GM04503 (cell line): Measurements from ENCODE around the gene UBQLN2.
"Not testable (repeated sequence)": the region's sequence is repeated elsewhere in the genome, so short reads cannot be mapped to it uniquely, and the experiment has no call there.

Experiments
- DNase-seq: peaks from one replicate; pipeline ENCODE4 v3.0.0-alpha.2; 2012; ENCODE audit warnings: low read depth

UBQLN2 gene

DNA sequence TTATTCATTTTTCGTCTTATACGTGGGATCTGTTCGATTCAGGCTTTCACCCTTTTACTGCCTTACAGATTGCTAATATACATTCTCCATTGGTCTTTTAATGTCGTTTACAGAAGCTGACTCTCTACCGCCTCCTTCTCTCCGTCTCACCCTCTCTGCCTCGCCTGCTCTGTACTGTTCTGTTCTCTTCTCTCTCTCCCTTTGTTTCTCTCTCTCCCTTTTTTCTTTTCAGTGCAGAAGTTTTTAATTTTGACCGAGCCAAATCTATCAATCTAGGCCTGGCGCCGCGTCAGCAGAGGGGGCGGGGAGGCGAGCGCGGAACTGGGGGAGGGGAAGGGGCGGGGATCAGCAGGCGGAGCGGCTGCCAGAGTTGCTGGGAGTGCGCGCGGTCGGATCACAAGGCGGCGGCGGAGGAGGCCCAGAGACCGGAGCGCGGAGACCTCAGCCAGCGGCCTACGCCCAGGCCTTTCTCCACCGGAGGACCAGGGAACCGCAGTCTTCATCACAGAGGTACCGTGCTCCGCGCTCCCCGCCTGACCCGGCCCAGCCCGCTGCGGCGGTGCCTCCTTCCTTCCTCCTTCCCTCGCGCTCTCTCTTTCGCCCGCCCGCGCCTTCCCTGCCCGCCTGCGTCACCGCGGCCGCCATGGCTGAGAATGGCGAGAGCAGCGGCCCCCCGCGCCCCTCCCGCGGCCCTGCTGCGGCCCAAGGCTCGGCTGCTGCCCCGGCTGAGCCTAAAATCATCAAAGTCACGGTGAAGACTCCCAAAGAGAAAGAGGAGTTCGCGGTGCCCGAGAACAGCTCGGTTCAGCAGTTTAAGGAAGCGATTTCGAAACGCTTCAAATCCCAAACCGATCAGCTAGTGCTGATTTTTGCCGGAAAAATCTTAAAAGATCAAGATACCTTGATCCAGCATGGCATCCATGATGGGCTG lies at the start of gene UBQLN2:
TSS of gene UBQLN2 (plus strand) at position 397 of the 931 bp plus-strand sequence. CDS start at position 644, 247 bp downstream.
- DNase-seq, result peak; percentile 20

DNA sequence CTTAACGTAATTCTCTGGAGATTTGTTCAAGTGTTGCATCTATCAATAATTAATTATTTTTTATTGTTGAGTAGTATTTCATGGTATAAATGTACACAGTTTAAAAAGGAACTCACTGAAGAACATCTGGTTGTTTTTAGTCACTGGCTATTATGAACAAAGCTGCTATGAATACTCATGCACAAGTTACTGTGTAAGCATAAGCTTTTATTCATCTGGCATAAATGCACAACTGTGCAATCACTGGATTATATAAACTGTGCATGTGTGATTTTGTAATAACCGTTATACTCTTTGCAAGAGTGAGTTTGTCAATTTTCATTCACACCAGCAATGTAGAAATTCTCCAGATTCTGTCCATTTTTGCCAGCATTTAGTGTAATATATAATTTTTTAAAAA lies 43.8 kb upstream of the UBQLN2 start:
- DNase-seq, result no peak

- not testable (repeated sequence) for DNase-seq
These were observed 33.9 kb upstream of the UBQLN2 start for GRCh38 chrX:56529482-56530007.

DNA sequence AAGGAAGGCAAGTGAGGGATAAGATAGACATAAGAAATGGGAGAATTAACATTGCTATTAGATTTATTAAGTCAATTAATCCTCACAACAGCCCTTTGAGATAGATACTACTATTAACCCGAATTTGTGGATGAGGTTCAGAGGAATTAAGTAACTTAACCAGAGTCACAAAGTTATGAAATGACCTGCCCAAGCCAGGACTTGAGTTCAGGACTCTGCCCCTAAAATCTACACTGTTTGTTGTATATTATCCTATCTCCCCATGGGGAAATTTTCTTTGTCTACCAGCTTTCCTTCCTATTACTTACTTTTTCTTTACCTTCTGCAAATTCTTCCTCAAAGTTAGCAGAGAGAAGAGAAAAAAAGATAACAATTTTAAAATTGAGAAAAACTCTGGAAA lies 33.4 kb upstream of the UBQLN2 start:
- no peak for DNase-seq

DNA sequence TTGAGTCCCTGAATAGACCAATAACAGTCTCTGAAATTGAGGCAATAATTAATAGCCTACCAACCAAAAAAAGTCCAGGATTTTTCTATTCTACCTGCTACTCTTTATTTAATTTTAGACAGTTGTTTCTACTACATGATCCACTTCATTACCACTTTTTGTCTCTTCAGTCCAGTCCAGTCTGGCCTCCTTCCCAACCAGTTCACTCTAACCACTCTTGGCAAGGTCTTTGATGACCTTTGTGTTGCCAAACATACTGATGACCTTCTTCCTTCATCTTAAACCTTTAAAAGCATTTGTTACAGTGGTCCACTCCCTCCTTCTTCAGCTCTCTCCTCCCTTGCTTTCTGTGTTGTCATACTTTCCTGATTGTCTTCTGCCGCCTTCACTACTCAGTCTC lies 12.8 kb upstream of the UBQLN2 start:
- DNase-seq, result no peak

- no peak for DNase-seq
These were observed 8.6 kb upstream of the UBQLN2 start for GRCh38 chrX:56554870-56555269.

DNA sequence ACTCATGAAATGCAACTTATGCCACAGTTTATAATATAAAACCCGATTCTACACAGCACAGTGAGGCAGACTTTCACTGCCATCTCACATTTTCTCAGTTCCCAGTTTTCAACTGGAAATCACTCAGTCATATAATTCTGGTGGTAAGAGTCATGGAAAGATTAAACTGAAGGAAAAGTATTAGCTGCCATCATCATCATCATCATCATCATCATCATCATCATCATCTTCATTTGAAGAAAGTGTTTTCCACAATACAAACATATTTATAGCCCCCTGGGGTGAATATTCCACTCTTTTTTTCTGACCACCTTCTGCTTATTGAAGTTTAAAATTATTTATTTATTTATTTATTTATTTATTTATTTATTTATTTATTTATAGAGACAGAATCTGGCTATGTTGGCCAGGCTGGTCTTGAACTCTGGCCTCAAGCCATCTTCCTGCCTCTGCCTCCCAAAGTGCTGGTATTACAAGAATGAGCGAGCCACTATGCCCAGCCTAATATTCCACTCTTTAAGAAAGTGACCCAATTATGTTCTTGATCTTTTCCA lies 6.0 kb upstream of the UBQLN2 start:
- no peak for DNase-seq

- no peak for DNase-seq
These were observed 898 bp downstream of the UBQLN2 start for GRCh38 chrX:56564164-56564885.

DNA sequence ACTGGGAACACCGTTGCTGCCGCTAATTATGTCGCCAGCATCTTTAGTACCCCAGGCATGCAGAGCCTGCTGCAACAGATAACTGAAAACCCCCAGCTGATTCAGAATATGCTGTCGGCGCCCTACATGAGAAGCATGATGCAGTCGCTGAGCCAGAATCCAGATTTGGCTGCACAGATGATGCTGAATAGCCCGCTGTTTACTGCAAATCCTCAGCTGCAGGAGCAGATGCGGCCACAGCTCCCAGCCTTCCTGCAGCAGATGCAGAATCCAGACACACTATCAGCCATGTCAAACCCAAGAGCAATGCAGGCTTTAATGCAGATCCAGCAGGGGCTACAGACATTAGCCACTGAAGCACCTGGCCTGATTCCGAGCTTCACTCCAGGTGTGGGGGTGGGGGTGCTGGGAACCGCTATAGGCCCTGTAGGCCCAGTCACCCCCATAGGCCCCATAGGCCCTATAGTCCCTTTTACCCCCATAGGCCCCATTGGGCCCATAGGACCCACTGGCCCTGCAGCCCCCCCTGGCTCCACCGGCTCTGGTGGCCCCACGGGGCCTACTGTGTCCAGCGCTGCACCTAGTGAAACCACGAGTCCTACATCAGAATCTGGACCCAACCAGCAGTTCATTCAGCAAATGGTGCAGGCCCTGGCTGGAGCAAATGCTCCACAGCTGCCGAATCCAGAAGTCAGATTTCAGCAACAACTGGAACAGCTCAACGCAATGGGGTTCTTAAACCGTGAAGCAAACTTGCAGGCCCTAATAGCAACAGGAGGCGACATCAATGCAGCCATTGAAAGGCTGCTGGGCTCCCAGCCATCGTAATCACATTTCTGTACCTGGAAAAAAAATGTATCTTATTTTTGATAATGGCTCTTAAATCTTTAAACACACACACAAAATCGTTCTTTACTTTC lies 1.8 kb downstream of the UBQLN2 start:
- DNase-seq, result no peak

GRCh38 chrX:56569378-56570057 lies 6.1 kb downstream of the UBQLN2 start:
- DNase-seq, result no peak

DNA sequence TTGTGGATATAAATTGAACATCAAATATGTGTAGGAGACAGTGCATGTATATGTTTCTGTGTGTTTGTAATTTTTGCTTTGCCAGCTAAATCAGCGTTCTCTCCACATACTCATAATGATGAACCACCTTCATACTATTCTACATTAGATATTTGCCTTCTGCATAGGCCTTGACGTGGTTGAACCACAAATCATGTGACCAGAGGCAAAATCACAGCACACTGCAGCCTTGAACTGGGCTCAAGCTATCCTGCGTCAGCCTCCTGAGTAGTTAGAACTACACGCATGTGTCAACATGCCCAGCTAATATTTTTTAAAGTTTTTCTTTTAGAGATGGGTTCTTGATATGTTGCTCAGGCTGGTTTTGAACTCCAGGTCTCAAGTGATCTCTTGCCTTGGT lies 9.5 kb downstream of the UBQLN2 start:
- DNase-seq, result no peak

DNA sequence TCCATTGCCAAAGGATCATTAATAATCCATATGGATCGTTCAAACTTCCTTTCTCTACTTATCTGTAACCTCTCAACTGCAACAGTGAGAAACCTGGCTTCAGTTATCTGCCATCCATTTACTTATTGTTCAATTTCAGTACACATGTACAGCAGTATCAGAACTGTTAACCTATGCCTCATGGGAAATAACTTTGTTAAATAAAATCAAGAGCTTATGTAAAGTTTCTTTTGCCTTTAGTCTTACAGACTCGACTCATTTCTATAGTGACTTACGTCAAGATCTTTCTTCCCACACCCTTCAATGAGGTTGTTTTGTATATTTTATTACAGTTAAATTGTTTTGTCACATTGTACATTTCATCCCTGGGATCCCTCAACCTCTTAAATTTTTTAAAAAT lies 11.4 kb downstream of the UBQLN2 start:
- DNase-seq, result no peak

DNA sequence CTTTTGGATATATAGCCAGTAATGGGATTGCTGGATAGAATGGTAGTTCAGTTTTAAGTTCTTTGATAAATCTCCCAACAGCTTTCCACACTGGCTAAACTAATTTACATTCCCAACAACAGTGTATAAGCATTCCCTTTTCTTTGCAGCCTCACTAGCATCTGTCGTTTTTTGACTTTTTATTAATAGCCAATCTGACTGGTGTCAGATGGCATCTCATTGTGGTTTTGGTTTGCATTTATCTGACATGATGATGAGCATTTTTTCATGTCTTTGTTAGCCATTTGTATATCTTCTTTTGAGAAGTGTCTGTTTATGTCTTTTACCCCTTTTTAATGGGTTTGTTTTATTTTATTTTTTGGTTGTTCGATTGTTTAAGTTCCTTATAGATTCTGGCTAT lies 13.3 kb downstream of the UBQLN2 start:
- no peak for DNase-seq

DNA sequence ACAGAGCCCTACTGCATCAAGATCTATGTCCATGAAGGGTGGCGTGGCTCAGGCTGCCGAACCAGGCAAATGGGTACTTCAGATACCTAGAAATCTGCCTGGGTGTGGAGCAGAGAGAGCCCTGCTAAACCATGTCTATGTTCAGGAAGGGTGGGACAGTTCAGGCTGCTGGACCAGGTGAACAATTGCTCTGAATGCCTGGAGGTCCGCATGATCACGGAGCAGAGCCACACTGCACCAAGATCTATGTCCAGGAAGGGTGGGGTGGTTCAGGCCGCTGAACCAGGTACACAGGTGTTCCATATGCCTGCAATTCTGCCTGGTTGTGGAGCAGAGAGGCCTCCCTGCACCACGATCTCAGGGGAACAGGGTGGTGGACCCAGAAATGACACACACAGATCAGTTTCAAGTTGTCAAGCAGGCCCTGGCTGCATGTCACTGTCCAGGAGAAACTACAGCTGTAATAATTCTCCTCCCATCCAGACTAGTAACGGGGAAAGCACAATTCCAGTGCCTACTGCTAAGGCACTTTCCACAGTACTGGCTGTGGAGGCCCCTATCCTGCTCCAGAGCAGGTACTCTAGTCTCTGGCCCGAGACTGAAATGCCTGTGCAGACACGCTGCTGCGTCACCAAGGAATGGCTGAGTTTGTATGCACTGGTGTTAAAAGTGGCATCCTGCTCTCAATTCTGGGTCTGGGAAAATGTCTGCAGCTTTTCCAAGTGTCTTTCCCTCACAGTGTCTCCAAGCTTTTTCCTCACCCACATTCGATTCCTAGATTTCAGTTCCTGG lies 25.2 kb downstream of the UBQLN2 start:
- no peak for DNase-seq

- not testable (repeated sequence) for DNase-seq
These were observed 28.4 kb downstream of the UBQLN2 start for GRCh38 chrX:56591830-56592229.

- DNase-seq, result no peak
These were observed 36.7 kb downstream of the UBQLN2 start for GRCh38 chrX:56600141-56600540.

GRCh38 chrX:56600987-56601386 lies 37.6 kb downstream of the UBQLN2 start:
- DNase-seq, result no peak

- DNase-seq, result no peak
These were observed 51.9 kb downstream of the UBQLN2 start for GRCh38 chrX:56615282-56615681.
